Nasal cavity respiratory epithelium epithelial cell of viscerocranial mucosa (primary cell): ENCODE results near the gene BTBD17. TPM values are rescaled to one million over a fixed set of nuclear protein-coding genes. Genes with fewer than 3 reads are reported as not detected.

Experiments used
- total RNA-seq: library from RNA; depleted of rRNA; stranded (reverse); fragments of >200 nt; gene quantifications from 2 replicates; pipeline ENCODE4 v1.2.3, GENCODE V29; 2014

Gene BTBD17, protein sequence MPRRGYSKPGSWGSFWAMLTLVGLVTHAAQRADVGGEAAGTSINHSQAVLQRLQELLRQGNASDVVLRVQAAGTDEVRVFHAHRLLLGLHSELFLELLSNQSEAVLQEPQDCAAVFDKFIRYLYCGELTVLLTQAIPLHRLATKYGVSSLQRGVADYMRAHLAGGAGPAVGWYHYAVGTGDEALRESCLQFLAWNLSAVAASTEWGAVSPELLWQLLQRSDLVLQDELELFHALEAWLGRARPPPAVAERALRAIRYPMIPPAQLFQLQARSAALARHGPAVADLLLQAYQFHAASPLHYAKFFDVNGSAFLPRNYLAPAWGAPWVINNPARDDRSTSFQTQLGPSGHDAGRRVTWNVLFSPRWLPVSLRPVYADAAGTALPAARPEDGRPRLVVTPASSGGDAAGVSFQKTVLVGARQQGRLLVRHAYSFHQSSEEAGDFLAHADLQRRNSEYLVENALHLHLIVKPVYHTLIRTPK
- total RNA-seq = not detected in 2 replicates

DNA sequence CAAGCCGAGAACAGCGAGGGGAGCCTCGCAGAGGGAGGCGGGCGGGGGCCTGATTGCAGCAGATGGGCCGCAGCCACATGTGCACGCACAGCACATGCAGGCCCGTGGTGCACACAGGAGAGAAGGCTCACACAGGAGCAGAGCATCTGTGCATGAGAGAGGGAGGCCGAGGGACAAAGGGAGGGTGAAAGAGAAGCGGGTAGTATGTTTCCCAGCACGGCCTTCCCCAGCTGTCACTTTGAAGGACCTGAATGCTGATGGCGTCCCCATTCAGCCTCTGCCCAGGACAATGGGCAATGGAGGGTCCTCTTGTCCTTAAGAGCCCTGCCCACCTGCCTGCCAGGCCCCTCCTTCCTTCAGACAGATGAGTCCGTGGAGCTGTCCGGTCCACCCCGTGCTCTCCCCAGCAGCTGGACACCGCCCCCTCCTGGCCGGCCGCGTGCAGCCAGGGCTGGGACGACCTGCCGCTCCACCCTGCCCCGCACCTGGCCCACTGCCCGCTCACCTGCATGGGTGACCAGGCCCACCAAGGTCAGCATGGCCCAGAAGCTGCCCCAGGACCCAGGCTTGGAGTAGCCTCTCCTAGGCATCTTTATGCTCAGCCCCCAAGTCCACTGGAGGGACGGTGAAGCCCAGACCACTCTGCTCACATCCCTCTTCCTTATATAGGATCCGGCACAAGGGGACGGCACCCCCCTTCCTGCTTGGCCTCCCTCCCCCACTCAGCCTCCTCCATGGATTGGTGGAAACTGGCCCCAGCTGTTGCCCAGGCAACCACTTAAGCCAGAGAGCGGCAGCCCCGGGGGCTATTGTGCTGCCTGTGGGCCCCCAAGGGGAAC is at the start of gene BTBD17:
Gene BTBD17, minus strand, starts transcription at position 639 of the 839 bp plus-strand sequence. Its CDS starts 49 bp downstream, at position 590.

DNA sequence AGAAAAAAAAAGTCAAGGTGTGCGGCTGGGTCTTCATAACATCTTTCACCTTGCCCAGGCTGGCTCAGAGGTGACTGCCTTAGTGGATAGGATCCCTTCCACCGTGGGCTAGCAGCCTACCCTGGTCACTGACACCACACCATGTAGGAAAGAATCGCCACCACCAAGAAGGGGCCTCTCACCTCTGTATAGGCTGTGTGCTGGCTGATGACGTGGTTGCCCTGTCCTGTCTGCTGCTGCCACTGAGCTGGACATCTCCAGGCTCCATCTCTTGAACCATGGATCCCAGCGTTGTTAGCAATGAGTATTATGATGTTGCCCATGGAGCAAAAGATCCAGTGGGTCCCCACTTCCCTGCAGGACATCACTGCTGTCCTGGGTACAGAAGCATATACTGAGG is 5.5 kb upstream of the BTBD17 start, which contains the start of gene GPR142:
Gene GPR142, plus strand, starts transcription at position 301 of the 400 bp plus-strand sequence. CDS start 2,035 bp downstream, outside the sequence.

GRCh38 chr17:74325743-74326379 is 35.8 kb downstream of the BTBD17 start, which contains the start of gene KIF19:
TSS of gene KIF19 (plus strand) at chr17:74326226. CDS start at chr17:74326350, 124 bp downstream.

Other genes with a start within 250 kb of the BTBD17 start
- 1,302 and 1,753 TPM in 2 replicates for gene RPL38, start 158.2 kb downstream of the BTBD17 start, total RNA-seq
- gene TTYH2, start 148.3 kb downstream of the BTBD17 start, total RNA-seq = 2.4 and 3.8 TPM in 2 replicates
- gene DNAI2, start 87.6 kb downstream of the BTBD17 start, total RNA-seq = 0.07 TPM in 1 of 2 replicates, not detected in the other
- 0.07 TPM in 1 of 2 replicates, not detected in the other for gene KIF19, start 35.6 kb downstream of the BTBD17 start, total RNA-seq
- not detected in 2 replicates for gene GPR142, start 5.6 kb upstream of the BTBD17 start, total RNA-seq
- 7.2 and 80.2 TPM in 2 replicates for gene GPRC5C, start 70.2 kb upstream of the BTBD17 start, total RNA-seq
- 0.07 TPM in 1 of 2 replicates, not detected in the other for gene CD300A, start 104.8 kb upstream of the BTBD17 start, total RNA-seq
- gene CD300LB, start 169.6 kb upstream of the BTBD17 start, total RNA-seq = not detected in 2 replicates
- gene CD300C, start 184.2 kb upstream of the BTBD17 start, total RNA-seq = not detected in 2 replicates
- not detected in 2 replicates for gene CD300H, start 205.6 kb upstream of the BTBD17 start, total RNA-seq
- not detected in 2 replicates for gene CD300LD, start 230.4 kb upstream of the BTBD17 start, total RNA-seq